HG03442 (cell line): ENCODE data around the gene BCLAF3.

Experiments
- ATAC-seq: cut with Tn5 transposase; IDR thresholded peaks from one replicate; pipeline ENCODE4 v1.9.1; 2021; ENCODE audit warnings: mild to moderate bottlenecking, moderate library complexity; ENCODE audit not compliant: unreplicated experiment

Gene BCLAF3

GRCh38 chrX:19990556-19991349 is at the start of gene BCLAF3:
Gene BCLAF3, minus strand, starts transcription at chrX:19991061. Its CDS starts 20,797 bp downstream, at chrX:19970264.
- ATAC-seq: peak; percentile 87

GRCh38 chrX:20038966-20039365 is 48.1 kb upstream of the BCLAF3 start:
- no peak for ATAC-seq

GRCh38 chrX:20037186-20037585 is 46.3 kb upstream of the BCLAF3 start:
- no peak for ATAC-seq

- ATAC-seq: no peak
These were observed 41.3 kb upstream of the BCLAF3 start for GRCh38 chrX:20032201-20032600.

- ATAC-seq: no peak
These were observed 38.9 kb upstream of the BCLAF3 start for GRCh38 chrX:20029728-20030127.

DNA sequence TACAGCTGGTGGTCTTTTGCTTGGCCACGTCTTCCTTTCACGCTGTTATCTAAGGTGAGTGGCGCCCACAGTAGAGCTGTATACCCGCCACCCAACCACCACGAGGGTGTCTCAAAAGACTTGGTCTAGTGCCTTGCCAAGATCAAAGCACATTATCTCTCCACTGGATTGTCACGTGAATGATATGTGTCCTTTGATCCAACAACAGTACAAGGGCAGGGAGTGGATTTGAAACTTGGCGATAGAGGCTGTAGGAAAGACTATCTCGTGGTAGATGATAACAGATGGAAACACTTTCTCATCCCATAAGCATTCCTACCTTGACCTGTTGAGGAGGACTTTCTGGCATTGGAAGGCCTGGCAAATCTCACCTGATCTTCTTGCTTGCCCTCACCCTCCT is 37.7 kb upstream of the BCLAF3 start:
- no peak for ATAC-seq

DNA sequence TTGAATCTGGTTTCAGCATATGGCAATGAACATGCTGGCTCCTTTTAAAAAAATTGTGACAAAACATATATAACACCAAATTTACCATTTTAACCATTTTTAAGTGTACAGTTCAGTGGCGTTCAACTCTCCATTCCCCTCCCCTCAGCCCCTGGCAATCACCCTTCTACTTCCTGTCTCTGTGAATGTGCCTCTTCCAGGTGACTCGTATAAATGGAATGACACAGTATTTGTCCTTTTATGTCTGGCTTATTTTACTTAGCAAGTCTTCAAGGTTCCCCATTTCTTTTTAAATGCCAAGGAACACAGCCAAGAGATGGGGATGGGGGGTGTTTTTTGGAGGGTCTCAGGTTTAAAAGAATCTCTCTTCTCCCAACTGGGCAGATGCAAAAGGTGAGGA is 35.4 kb upstream of the BCLAF3 start:
- ATAC-seq: no peak

GRCh38 chrX:20019672-20020365 is 29.0 kb upstream of the BCLAF3 start:
- ATAC-seq: no peak

GRCh38 chrX:20016616-20016945 is 25.7 kb upstream of the BCLAF3 start:
- no peak for ATAC-seq

DNA sequence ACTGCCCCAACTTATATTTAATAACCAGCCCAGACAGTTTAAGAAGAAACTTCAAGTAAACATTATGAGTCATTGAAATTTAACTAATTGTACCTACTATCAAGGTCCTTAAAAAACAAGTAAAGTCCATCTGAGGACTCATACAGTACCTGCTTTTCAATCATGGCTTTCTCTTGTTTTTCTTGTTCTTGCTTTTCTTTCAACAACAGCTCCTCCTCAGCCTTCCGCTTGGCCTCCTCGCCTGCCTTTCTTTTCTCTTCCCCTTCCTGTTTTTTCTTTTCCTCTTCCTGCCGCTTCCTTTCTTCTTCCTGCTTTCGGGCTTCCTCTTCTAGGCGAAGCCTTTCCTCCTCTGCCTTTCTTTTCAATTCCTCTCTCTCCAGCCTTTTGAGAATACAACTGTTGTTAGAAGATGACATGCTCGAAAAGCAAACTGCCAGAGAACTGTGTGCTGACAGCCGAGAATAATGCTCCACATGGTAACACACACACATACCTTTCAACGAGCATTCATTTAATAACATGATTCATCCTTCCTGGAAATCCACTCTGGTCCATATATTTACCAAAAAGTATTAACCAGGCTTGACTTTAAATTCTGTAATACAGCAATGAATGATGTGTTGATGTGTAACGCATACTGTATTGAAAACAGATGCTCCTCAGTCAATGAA is 25.2 kb upstream of the BCLAF3 start:
- ATAC-seq: no peak

DNA sequence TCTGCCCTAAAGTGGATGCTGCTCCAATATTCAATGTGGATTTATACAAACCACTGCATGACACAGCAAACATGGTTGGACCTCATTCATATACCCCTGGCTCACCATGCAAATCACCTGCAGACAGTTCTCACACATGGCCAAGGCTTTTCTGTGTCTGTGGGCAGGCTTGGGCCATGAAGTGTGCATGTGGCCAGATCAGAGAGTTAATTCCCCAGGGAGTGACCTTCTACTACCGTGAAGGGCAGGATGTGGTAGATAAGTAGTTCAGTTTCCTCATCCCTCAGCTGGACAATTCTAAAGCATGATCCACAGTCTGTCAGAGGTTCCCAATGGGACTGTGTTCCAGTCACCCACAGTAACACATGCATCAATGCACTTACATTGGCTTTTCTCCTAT is 24.6 kb upstream of the BCLAF3 start:
- ATAC-seq: no peak

GRCh38 chrX:20011608-20012007 is 20.7 kb upstream of the BCLAF3 start:
- no peak for ATAC-seq

GRCh38 chrX:20007962-20008622 is 17.2 kb upstream of the BCLAF3 start:
- no peak for ATAC-seq

- ATAC-seq: no peak
These were observed 15.0 kb upstream of the BCLAF3 start for GRCh38 chrX:20005883-20006282.

DNA sequence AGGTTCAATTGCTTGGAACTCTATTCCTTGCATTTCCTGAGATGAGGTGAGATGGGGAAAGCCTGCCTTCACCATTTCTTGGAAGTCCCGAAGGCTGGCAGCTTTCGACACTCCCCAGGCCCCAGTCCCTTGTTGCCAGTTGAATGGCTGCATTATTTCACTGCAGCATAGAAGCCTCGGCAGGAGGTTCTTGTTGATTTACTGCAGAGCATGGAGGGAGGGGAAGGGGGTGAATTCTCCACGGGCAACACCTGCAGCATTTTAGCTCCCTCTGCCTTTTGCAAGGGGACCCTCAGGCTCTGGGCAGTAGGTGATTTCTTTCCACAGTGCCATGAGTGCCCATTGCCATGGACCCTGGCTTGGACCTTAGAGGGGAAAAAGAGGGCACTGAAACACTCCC is 10.7 kb upstream of the BCLAF3 start:
- ATAC-seq: no peak

DNA sequence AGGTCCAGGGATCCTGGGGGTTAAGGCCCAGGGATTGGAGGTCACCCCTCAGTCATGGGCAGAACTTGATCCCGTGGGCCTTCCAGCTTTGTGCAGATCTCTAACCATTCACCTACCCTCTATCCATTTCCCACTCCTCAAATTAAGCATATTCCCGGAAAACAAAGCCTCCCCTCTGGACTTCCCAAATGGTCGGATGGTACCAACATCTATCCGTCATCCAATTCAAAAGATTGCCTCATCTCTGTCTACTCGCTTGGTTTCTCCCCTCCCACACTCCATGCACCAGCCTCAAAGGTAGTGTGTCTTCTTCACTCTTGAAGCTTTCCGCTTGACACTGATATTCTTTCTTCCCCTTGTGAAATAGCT is 473 bp upstream of the BCLAF3 start:
- no peak for ATAC-seq

- ATAC-seq: peak; percentile 26
These were observed 708 bp downstream of the BCLAF3 start for GRCh38 chrX:19990151-19990555.

DNA sequence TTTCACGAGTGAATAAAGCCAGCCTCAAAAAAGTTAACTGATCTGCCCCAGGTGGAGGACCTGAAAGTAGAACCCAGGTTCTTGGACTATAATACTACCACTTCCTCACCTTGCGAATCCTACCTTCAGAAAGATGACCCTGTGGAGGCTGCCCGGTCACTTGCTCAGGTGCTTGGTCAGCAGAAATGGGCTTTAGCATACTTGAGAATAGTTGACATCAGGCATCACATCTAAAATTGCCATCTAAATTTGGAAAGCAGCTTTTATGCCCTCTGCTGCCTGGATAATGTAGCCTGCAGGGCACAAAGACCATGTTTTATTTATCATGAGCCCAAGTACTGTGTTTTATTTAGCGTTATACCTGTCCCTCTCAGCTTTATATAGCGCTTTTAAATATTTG is 3.0 kb downstream of the BCLAF3 start:
- ATAC-seq: no peak

DNA sequence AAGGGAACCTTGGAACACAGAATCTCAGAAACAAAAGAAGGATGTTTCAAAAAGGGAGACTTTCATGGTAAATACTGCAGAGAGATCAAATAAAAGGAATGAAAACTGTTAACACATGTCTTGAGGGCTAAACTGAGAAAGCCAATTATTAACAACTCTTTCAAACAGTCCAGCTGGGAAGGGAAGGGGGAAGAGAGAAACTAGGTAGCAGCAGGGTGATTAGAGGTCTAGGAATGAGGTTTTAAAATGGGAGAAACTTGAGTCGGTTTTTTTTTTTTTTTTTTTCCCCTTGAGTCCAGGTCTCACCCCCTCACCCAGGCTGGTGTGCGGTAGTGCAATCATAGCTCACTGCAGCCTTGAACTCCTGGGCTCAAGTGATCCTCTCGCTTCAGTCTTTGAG is 4.3 kb downstream of the BCLAF3 start:
- no peak for ATAC-seq

- no peak for ATAC-seq
These were observed 8.9 kb downstream of the BCLAF3 start for GRCh38 chrX:19981947-19982346.

DNA sequence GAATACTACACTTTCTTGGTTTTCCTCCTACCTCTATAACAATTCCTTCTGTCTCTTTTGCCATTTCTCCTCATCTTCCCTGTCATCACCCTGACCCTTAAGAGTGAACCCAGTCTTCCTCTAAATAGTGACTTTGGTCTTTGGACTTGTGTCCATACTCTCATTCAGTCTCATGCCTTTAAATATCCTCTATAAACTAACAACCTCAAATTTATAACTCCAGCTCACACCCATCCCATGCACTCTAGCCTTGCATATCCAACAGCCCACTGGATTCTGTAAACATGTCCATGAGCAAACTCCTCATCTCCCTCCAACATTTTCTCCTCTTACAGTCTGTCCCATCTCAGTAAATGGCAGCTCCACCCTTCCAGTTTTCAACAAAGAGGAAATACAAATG is 15.0 kb downstream of the BCLAF3 start:
- no peak for ATAC-seq

DNA sequence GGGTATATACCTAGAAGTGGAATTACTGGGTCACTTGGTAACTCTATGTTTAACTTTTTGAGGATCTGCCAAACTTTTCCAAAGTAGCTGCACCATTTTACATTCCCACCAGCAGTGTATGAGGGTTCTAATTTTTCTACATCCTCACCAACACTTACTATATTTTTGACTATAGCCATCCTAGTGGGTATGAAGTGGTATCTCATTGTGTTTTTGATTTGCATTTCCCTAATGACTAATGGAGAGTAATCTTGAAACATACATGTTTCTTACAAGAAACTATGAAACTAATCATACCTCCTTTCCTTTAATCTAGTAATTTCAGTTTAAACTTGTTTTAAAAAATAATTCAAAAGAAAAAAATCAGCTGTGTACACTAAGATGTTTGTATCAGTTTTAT is 17.9 kb downstream of the BCLAF3 start:
- ATAC-seq: no peak
